Erythroblast (primary cell): ENCODE results near the gene ZMIZ1.

ENCODE experiments used
- GATA1 ChIP-seq: IDR thresholded peaks from 2 replicates; pipeline ENCODE4 v1.6.1; 2011; ENCODE audit warnings: low read depth, mild to moderate bottlenecking, control low read depth, low read length, moderate library complexity
- POLR2A ChIP-seq: IDR thresholded peaks from 2 replicates; pipeline ENCODE4 v1.6.1; 2011; ENCODE audit warnings: mild to moderate bottlenecking, low read length

GRCh38 chr10:79182781-79183467 lies 114.2 kb downstream of the ZMIZ1 start:
- TF ChIP-seq POLR2A: no peak
- no peak for TF ChIP-seq GATA1
